A549 (cell line): ENCODE measurements around the gene TPRN. TPM values are rescaled to one million over a fixed set of nuclear protein-coding genes. Genes with fewer than 3 reads are reported as not detected.

Source experiments
- ATAC-seq, 2 experiments: fragments of 200-7000 bp in 1 of 2; fragments of >200 bp in 1 of 2; cut with Nextera tagmentation in 1 of 2; cut with Tn5 transposase in 1 of 2; 3 replicates each; pipeline versions ENCODE4 v1.8.0 to v1.9.1; 2018 to 2020; ENCODE audit warnings: mild to moderate bottlenecking in 1 of 2, moderate library complexity in 1 of 2
- CTCF ChIA-PET: fragments of 300-600 bp; sonication (Branson Sonifier 250); formaldehyde crosslinking; extraction: SDS; loops from one replicate; lab custom pipeline; 2021; ENCODE audit warnings: antibody characterized with exemption, inconsistent platforms; lab: Yijun Ruan, JAX
- POLR2A ChIA-PET: fragments of 350-600 bp; formaldehyde crosslinking; extraction: SDS; loops from one replicate; lab custom pipeline; 2021; ENCODE audit warnings: antibody characterized with exemption, inconsistent platforms; lab: Yijun Ruan, JAX
- DNase-seq, 2 experiments: peaks; one replicate each; pipeline versions ENCODE4 v3.0.0 to v3.0.0-alpha.2; 2011 to 2016; ENCODE audit warnings: low read depth in 1 of 2, low spot score in 1 of 2
- FAIRE-seq: peaks from 2 replicates; lab custom pipeline; 2011; peaks lifted over from hg19 to GRCh38; lab: Jason Lieb, UNC
- H3K27ac ChIP-seq, 2 experiments: fragments of >200 bp; sonication (Bioruptor Twin); formaldehyde crosslinking; 3 replicates each; pipeline ENCODE4 v1.5.1; 2016 to 2017
- H3K4me1 ChIP-seq: fragments of >200 bp; sonication (Bioruptor Twin); formaldehyde crosslinking; 3 replicates; pipeline ENCODE4 v1.6.1; 2016
- H3K4me2 ChIP-seq: fragments of >200 bp; sonication (Bioruptor Twin); formaldehyde crosslinking; 3 replicates; pipeline ENCODE4 v1.6.1; 2016
- H3K4me3 ChIP-seq: fragments of >200 bp; sonication (Bioruptor Twin); formaldehyde crosslinking; 3 replicates; pipeline ENCODE4 v1.5.1; 2016
- H3K9me3 ChIP-seq: fragments of >200 bp; sonication (Bioruptor Twin); formaldehyde crosslinking; 3 replicates; pipeline ENCODE4 v1.6.1; 2016
- BCL3 ChIP-seq: fragments of >200 bp; sonication (Bioruptor Twin); formaldehyde crosslinking; IDR thresholded peaks from 3 replicates; pipeline ENCODE4 v1.6.1; 2016
- BHLHE40 ChIP-seq: IDR thresholded peaks from 2 replicates; pipeline ENCODE4 v1.6.1; 2012; ENCODE audit warnings: low read depth, low read length, inconsistent platforms
- CBX2 ChIP-seq: fragments of 200-600 bp; sonication (generic); IDR thresholded peaks from 2 replicates; pipeline ENCODE4 v1.6.1; 2016; ENCODE audit warnings: low read depth, mild to moderate bottlenecking, borderline replicate concordance
- CBX8 ChIP-seq: fragments of 200-600 bp; sonication (generic); IDR thresholded peaks from 2 replicates; pipeline ENCODE4 v1.6.1; 2016
- CEBPB ChIP-seq, 2 experiments: fragments of >200 bp in 1 of 2; sonication (Bioruptor Twin) in 1 of 2; formaldehyde crosslinking in 1 of 2; IDR thresholded peaks; 2 replicates each; pipeline ENCODE4 v1.6.1; 2012 to 2016
- CHD2 ChIP-seq: fragments of 150-350 bp; IDR thresholded peaks from 2 replicates; pipeline ENCODE4 v1.6.1; 2014; ENCODE audit warnings: low read length; ENCODE audit not compliant: partially characterized antibody
- CTCF ChIP-seq: fragments of >200 bp; sonication (Bioruptor Twin); formaldehyde crosslinking; IDR thresholded peaks from 3 replicates; pipeline ENCODE4 v1.5.1; 2016
- E2F6 ChIP-seq: IDR thresholded peaks from 2 replicates; pipeline ENCODE4 v1.6.1; 2012; ENCODE audit warnings: low read depth, borderline replicate concordance
- EHMT2 ChIP-seq: fragments of 200-600 bp; sonication (generic); IDR thresholded peaks from 2 replicates; pipeline ENCODE4 v1.6.1; 2016; ENCODE audit warnings: antibody characterized with exemption, low read depth, mild to moderate bottlenecking, moderate library complexity
- ESRRA ChIP-seq: fragments of 150-350 bp; IDR thresholded peaks from 2 replicates; pipeline ENCODE4 v1.6.1; 2014; ENCODE audit warnings: mild to moderate bottlenecking, low read length, borderline replicate concordance
- FOSB ChIP-seq: fragments of 250-450 bp; sonication (Bioruptor Pico); IDR thresholded peaks from 2 replicates; pipeline ENCODE4 v1.5.0; 2020; ENCODE audit warnings: mild to moderate bottlenecking, moderate library complexity
- FOSL2 ChIP-seq, 2 experiments: fragments of 450-650 bp in 1 of 2; fragments of >200 bp in 1 of 2; sonication (Bioruptor Twin) in 1 of 2; formaldehyde crosslinking; IDR thresholded peaks; 2 replicates each; pipeline versions ENCODE4 v1.5.0 to v1.6.1; 2016 to 2020; ENCODE audit warnings: mild to moderate bottlenecking in 1 of 2, moderate library complexity in 1 of 2
- GATA3 ChIP-seq: IDR thresholded peaks from 2 replicates; pipeline ENCODE4 v1.6.1; 2012; ENCODE audit warnings: borderline replicate concordance
- HDAC2 ChIP-seq: fragments of 200-600 bp; sonication (generic); IDR thresholded peaks from 2 replicates; pipeline ENCODE4 v1.6.1; 2016
- HOXB13 ChIP-seq: fragments of 250-450 bp; sonication (Bioruptor Pico); IDR thresholded peaks from 2 replicates; pipeline ENCODE4 v1.5.0; 2020; ENCODE audit warnings: low read depth, mild to moderate bottlenecking, moderate library complexity
- JUNB ChIP-seq: fragments of >200 bp; sonication (Bioruptor Twin); formaldehyde crosslinking; IDR thresholded peaks from 2 replicates; pipeline ENCODE4 v1.6.1; 2016
- KDM5A ChIP-seq: fragments of 200-600 bp; sonication (generic); IDR thresholded peaks from 2 replicates; pipeline ENCODE4 v1.6.1; 2016; ENCODE audit warnings: antibody characterized with exemption, mild to moderate bottlenecking
- MAFK ChIP-seq: fragments of 450-650 bp; IDR thresholded peaks from 2 replicates; pipeline ENCODE4 v1.6.1; 2014; ENCODE audit not compliant: partially characterized antibody
- MYC ChIP-seq: IDR thresholded peaks from 2 replicates; pipeline ENCODE4 v1.6.1; 2012; ENCODE audit warnings: mild to moderate bottlenecking, inconsistent platforms, low read length, improper control_type of control experiment, borderline replicate concordance
- NPAS2 ChIP-seq: fragments of 250-450 bp; sonication (Bioruptor Pico); IDR thresholded peaks from 2 replicates; pipeline ENCODE4 v1.8.0; 2022; ENCODE audit warnings: mild to moderate bottlenecking, moderate library complexity, borderline replicate concordance
- PHF8 ChIP-seq: fragments of 200-600 bp; sonication (generic); IDR thresholded peaks from 2 replicates; pipeline ENCODE4 v1.6.1; 2016; ENCODE audit warnings: low read depth, mild to moderate bottlenecking, antibody characterized with exemption, moderate library complexity, borderline replicate concordance
- POLR2A ChIP-seq: IDR thresholded peaks from 2 replicates; pipeline ENCODE4 v1.6.1; 2012; ENCODE audit warnings: mild to moderate bottlenecking, low read length
- RCOR1 ChIP-seq: fragments of 150-350 bp; IDR thresholded peaks from 2 replicates; pipeline ENCODE4 v1.6.1; 2014; ENCODE audit warnings: antibody characterized with exemption, low read length, low read depth
- RFX5 ChIP-seq: fragments of 450-650 bp; IDR thresholded peaks from 2 replicates; pipeline ENCODE4 v1.7.1; 2014; ENCODE audit warnings: antibody characterized with exemption, mild to moderate bottlenecking, moderate library complexity
- RNF2 ChIP-seq: fragments of 200-600 bp; sonication (generic); IDR thresholded peaks from 2 replicates; pipeline ENCODE4 v1.6.1; 2016; ENCODE audit warnings: low read depth, mild to moderate bottlenecking, antibody characterized with exemption, moderate library complexity, borderline replicate concordance
- SMC3 ChIP-seq: fragments of >200 bp; sonication (Bioruptor Twin); formaldehyde crosslinking; IDR thresholded peaks from 3 replicates; pipeline ENCODE4 v1.6.1; 2018; ENCODE audit warnings: inconsistent platforms
- SREBF2 ChIP-seq: fragments of 450-650 bp; IDR thresholded peaks from 2 replicates; pipeline ENCODE4 v1.6.1; 2014; ENCODE audit warnings: mild to moderate bottlenecking, moderate library complexity
- ZC3H11A ChIP-seq: fragments of 450-650 bp; IDR thresholded peaks from 2 replicates; pipeline ENCODE4 v1.6.1; 2014; ENCODE audit warnings: antibody characterized with exemption, mild to moderate bottlenecking
- WGBS: methylation state at CpG from one replicate; pipeline ENCODE4 v1.1.6; 2017; ENCODE audit errors: missing lambda C conversion rate; 5-methylcytosine and 5-hydroxymethylcytosine counted together
- polyA plus RNA-seq, 4 experiments: library from polyadenylated mRNA; depleted of rRNA in 3 of 4; stranded (reverse); fragments of >200 nt; fragmentation: RNase III in 1 of 4; extraction: RNeasy Plus Mini Kit Qiagen cat#74134 plus additional on column Dnase treatment in 1 of 4; gene quantifications; 2 replicates in 3 of 4; 3 replicates in 1 of 4; pipeline ENCODE4 v1.2.3, GENCODE V29; 2011 to 2017
- TF ChIP-seq, protein P1 (sequence below): fragments of 450-650 bp; IDR thresholded peaks from 2 replicates; pipeline ENCODE4 v1.6.1; 2014; ENCODE audit warnings: antibody characterized with exemption
- TF ChIP-seq, protein P2 (sequence below): fragments of 150-350 bp; IDR thresholded peaks from 2 replicates; pipeline ENCODE4 v1.6.1; 2014; ENCODE audit warnings: low read depth, mild to moderate bottlenecking, low read length

TPRN gene
- polyA plus RNA-seq, 2 of the 4 experiments (the other 2 are of a cell fraction) = 2.1 to 6.5 TPM

GRCh38 chr9:137204731-137205125, 4.2 kb upstream of the TPRN start:
- no peak for TF ChIP-seq BHLHE40
- no peak for TF ChIP-seq JUNB
- TF ChIP-seq MAFK = no peak
- TF ChIP-seq E2F6 = no peak
- TF ChIP-seq KDM5A = no peak
- TF ChIP-seq FOSL2 (IDR thresholded peaks at IDR 0.05) = no peak
- no peak for TF ChIP-seq FOSL2 (CRISPR knock-in tag; IDR thresholded peaks at IDR 0.05)
- no peak for TF ChIP-seq ZC3H11A
- no peak for TF ChIP-seq BCL3
- TF ChIP-seq HDAC2 = no peak
- TF ChIP-seq CTCF = no peak
- TF ChIP-seq HOXB13 (CRISPR knock-in tag) = no peak
- TF ChIP-seq RFX5 = no peak
- no peak for TF ChIP-seq CHD2
- no peak for TF ChIP-seq RCOR1
- no peak for TF ChIP-seq CBX8
- no peak for TF ChIP-seq EHMT2
- Histone ChIP-seq H3K4me3 (peak overlapping the region; percentile 93), H3K4me1 (peaks cover 30% of the 10 kb centered on the region), H3K4me2 (peak overlapping the region; percentile 86), H3K9me3 (no peaks in the 10 kb centered on the region), H3K27ac (peak overlapping the region; percentile 93 to 97)
- FAIRE-seq = no peak
- ChIA-PET POLR2A (interaction anchor here (1.0 to 1.5 kb wide), 4 partner anchors 16 to 41 kb away, joined by 3 to 4 read pairs (median 4); no protein-coding TSS in a partner anchor), CTCF (interaction anchor here (0.8 to 4.0 kb wide), 8 partner anchors 9 to 141 kb away, joined by 3 to 24 read pairs (median 4); partner anchors contain the start of genes RNF208, RNF224 and SSNA1)
- no peak for DNase-seq
- no peak for ATAC-seq
- WGBS = 26% methylated on average over 21 of the region's 21 CpGs

DNA sequence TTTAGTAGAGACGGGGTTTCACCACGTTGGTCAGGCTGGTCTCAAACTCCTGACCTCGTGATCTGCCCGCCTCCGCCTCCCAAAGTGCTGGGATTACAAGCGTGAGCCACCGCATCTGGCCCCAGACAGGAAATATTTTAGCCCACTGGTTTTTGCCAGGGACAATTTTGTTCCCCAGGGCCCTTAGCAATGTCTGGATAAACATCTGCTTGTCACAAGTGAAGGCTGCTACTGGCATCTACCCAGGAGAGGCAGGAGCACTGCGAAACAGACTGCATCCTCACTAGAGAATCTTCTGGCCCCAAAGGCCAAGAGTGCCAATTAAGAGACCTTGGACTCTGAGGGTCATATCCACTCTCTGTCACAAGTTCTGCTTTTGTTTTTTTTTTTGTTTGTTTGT, 2.4 kb upstream of the TPRN start:
- TF ChIP-seq SREBF2 (no peak), MYC (no peak), ESRRA (no peak), FOSB (no peak), CEBPB (IDR thresholded peaks at IDR 0.05) (no peak), POLR2A (no peak), CBX2 (no peak), GATA3 (no peak), MAFK (no peak), SMC3 (no peak), PHF8 (no peak), NPAS2 (CRISPR knock-in tag) (no peak), RNF2 (no peak)
- TF ChIP-seq, protein P1, sequence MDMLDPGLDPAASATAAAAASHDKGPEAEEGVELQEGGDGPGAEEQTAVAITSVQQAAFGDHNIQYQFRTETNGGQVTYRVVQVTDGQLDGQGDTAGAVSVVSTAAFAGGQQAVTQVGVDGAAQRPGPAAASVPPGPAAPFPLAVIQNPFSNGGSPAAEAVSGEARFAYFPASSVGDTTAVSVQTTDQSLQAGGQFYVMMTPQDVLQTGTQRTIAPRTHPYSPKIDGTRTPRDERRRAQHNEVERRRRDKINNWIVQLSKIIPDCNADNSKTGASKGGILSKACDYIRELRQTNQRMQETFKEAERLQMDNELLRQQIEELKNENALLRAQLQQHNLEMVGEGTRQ = no peak
- TF ChIP-seq, protein P2, sequence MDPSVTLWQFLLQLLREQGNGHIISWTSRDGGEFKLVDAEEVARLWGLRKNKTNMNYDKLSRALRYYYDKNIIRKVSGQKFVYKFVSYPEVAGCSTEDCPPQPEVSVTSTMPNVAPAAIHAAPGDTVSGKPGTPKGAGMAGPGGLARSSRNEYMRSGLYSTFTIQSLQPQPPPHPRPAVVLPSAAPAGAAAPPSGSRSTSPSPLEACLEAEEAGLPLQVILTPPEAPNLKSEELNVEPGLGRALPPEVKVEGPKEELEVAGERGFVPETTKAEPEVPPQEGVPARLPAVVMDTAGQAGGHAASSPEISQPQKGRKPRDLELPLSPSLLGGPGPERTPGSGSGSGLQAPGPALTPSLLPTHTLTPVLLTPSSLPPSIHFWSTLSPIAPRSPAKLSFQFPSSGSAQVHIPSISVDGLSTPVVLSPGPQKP = no peak
- ATAC-seq (no peak), FAIRE-seq (no peak), DNase-seq (no peak)
- no peak overlapping the region for H3K4me3 ChIP-seq
- ChIA-PET POLR2A (no interaction called here), CTCF (interaction anchor here (0.7 to 3.7 kb wide), 5 partner anchors 10 to 133 kb away, joined by 3 to 17 read pairs (median 5); partner anchors contain the start of genes RNF224 and SAPCD2)
- peaks cover 45% of the 10 kb centered on the region for H3K4me1 ChIP-seq
- WGBS = 87% methylated on average over 8 of the region's 8 CpGs
- no peak overlapping the region for H3K27ac ChIP-seq
- no peak overlapping the region for H3K4me2 ChIP-seq
- H3K9me3 ChIP-seq = no peaks in the 10 kb centered on the region
